Measurements from ENCODE around the gene EZR.

DNA sequence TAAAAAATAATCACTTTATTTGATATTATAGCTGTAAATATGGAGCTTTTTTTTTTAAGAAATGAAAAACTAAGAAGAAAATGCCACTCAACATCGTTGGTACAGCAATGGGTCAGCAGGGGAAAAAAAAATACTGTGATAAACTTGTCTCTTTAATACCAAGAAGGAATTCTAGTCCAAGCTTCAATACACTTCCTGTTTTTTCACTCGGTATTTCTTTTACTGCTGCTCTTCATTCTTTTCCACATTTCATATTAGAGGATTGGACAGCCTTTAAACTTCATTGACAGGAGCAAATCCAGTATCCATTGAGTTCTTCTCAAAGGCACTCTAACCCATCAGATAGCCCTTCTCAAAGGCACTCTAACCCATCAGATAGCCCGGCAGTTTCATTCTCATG lies 22.2 kb upstream of the EZR start:
- TF ChIP-seq, protein P1, sequence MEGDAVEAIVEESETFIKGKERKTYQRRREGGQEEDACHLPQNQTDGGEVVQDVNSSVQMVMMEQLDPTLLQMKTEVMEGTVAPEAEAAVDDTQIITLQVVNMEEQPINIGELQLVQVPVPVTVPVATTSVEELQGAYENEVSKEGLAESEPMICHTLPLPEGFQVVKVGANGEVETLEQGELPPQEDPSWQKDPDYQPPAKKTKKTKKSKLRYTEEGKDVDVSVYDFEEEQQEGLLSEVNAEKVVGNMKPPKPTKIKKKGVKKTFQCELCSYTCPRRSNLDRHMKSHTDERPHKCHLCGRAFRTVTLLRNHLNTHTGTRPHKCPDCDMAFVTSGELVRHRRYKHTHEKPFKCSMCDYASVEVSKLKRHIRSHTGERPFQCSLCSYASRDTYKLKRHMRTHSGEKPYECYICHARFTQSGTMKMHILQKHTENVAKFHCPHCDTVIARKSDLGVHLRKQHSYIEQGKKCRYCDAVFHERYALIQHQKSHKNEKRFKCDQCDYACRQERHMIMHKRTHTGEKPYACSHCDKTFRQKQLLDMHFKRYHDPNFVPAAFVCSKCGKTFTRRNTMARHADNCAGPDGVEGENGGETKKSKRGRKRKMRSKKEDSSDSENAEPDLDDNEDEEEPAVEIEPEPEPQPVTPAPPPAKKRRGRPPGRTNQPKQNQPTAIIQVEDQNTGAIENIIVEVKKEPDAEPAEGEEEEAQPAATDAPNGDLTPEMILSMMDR (IDR thresholded peaks at IDR 0.05 in 2 of 3, conservative IDR thresholded peaks at IDR 0.05 in 1 of 3; ENCODE audit: borderline replicate concordance in 1 of 3, insufficient read depth in 1 of 3, low read depth in 2 of 3, low read length in 2 of 3), result no peak
- no peak for TF ChIP-seq EZH2 (IDR thresholded peaks at IDR 0.05)
- TF ChIP-seq POLR2A (IDR thresholded peaks at IDR 0.05; ENCODE audit: borderline replicate concordance, extremely low read depth, insufficient read depth, insufficient read length), result no peak
- TF ChIP-seq, protein P2, sequence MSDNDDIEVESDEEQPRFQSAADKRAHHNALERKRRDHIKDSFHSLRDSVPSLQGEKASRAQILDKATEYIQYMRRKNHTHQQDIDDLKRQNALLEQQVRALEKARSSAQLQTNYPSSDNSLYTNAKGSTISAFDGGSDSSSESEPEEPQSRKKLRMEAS (IDR thresholded peaks at IDR 0.05), result no peak
- no peak for TF ChIP-seq SIN3A (IDR thresholded peaks at IDR 0.05; ENCODE audit: low read depth)
- no peak for TF ChIP-seq ATF3 (IDR thresholded peaks at IDR 0.05)
- no peak for TF ChIP-seq POLR2AphosphoS5 (IDR thresholded peaks at IDR 0.05; ENCODE audit: low read depth, low read length)
- TF ChIP-seq SRF (IDR thresholded peaks at IDR 0.05; ENCODE audit: low read depth), result no peak

All from HCT116 (cell line).